RWPE1 (cell line): Measurements from ENCODE around the gene CALM1.

Source experiments
- CTCF ChIA-PET: fragments of 350-600 bp; sonication (Branson Sonifier 250); formaldehyde crosslinking; extraction: SDS; loops from one replicate; lab custom pipeline; 2021; lab: Yijun Ruan, JAX
- POLR2A ChIA-PET: fragments of 400-600 bp; formaldehyde crosslinking; extraction: SDS; loops from one replicate; lab custom pipeline; 2020; ENCODE audit warnings: antibody characterized with exemption; ENCODE audit not compliant: low non-redundant PET; lab: Yijun Ruan, JAX
- DNase-seq: peaks from one replicate; pipeline ENCODE4 v3.0.0; 2012; ENCODE audit warnings: low spot score
- H3K27ac ChIP-seq: fragments of 450-650 bp; 2 replicates; pipeline ENCODE4 v1.5.1; 2017
- TF ChIP-seq, protein P1 (sequence below): fragments of 450-650 bp; conservative IDR thresholded peaks from 2 replicates; pipeline ENCODE4 v1.5.1; 2017; ENCODE audit warnings: low read depth, mild to moderate bottlenecking

The CALM1 gene

GRCh38 chr14:90426663-90427062, 29.8 kb downstream of the CALM1 start:
- H3K27ac ChIP-seq = no peak overlapping the region
- no peak for DNase-seq
- TF ChIP-seq, protein P1, sequence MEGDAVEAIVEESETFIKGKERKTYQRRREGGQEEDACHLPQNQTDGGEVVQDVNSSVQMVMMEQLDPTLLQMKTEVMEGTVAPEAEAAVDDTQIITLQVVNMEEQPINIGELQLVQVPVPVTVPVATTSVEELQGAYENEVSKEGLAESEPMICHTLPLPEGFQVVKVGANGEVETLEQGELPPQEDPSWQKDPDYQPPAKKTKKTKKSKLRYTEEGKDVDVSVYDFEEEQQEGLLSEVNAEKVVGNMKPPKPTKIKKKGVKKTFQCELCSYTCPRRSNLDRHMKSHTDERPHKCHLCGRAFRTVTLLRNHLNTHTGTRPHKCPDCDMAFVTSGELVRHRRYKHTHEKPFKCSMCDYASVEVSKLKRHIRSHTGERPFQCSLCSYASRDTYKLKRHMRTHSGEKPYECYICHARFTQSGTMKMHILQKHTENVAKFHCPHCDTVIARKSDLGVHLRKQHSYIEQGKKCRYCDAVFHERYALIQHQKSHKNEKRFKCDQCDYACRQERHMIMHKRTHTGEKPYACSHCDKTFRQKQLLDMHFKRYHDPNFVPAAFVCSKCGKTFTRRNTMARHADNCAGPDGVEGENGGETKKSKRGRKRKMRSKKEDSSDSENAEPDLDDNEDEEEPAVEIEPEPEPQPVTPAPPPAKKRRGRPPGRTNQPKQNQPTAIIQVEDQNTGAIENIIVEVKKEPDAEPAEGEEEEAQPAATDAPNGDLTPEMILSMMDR = no peak
- ChIA-PET POLR2A (no interaction called here), CTCF (no interaction called here)

DNA sequence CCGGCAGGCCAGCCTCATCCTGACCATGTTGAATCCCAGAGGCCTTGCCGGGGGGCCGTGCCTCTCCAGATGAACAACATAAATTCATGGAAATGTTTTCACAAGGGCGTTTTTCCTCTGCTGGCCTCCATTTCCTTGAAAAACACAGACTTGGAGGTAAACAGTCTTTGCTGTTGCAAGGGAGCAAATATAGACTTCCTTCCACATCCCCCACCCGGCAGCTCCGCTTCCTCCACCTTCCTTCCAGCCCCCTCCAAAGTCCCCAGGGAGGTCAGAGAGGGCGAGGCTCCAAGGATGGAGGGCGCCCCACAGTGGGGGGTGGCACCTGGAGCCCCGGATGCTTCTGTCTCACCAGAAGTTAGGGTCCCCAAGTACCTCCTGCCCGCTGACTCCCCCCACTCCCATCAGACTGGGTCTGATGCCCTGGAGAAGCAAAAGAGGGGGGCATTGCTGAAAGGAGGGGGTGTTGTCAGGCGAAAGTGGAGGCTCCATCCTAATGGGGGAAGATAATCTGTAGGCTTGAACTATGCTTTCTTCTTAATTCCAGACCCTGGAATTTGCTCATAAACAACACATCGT, 31.1 kb downstream of the CALM1 start:
- no peak for DNase-seq
- TF ChIP-seq, protein P1 = no peak
- no peak overlapping the region for H3K27ac ChIP-seq
- ChIA-PET POLR2A (no interaction called here), CTCF (interaction anchor here (0.6 kb wide), 1 partner anchor 750 kb away, joined by 3 read pairs; no protein-coding TSS in a partner anchor)

DNA sequence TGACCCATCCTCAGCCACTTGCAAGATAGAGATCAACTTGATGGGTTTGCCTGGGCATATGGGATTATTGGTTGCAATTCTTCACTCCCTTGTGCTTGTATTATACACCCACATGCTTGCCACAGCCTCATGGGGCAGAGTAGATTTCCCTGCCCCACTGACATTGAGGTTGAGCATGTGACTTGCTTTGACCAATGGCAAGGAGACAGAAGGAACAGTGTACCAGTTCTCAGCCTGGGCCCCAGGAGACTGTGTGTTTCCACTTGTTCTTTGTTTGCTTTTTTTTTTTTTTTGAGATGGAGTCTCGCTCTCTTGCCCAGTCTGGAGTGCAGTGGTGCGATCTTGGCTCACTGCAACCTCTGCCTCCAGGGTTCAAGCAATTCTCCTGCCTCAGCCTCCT, 31.8 kb downstream of the CALM1 start:
- TF ChIP-seq, protein P1 = no peak
- ChIA-PET CTCF (interaction anchor here (0.6 kb wide), 1 partner anchor 749 kb away, joined by 3 read pairs; no protein-coding TSS in a partner anchor), POLR2A (no interaction called here)
- H3K27ac ChIP-seq = no peak overlapping the region
- DNase-seq = no peak

GRCh38 chr14:90429236-90429635, 32.4 kb downstream of the CALM1 start:
- ChIA-PET CTCF (no interaction called here), POLR2A (no interaction called here)
- no peak for DNase-seq
- H3K27ac ChIP-seq = no peak overlapping the region
- TF ChIP-seq, protein P1 = no peak

GRCh38 chr14:90429754-90430153, 32.9 kb downstream of the CALM1 start:
- CTCF ChIA-PET = no interaction called here
- POLR2A ChIA-PET = interaction anchor here (0.6 kb wide), 1 partner anchor 14 kb away, joined by 4 read pairs; no protein-coding TSS in a partner anchor
- no peak overlapping the region for H3K27ac ChIP-seq

GRCh38 chr14:90434370-90435020, 37.7 kb downstream of the CALM1 start:
- DNase-seq = no peak
- CTCF ChIA-PET = no interaction called here
- TF ChIP-seq, protein P1 = no peak
- POLR2A ChIA-PET = no interaction called here
- no peak overlapping the region for H3K27ac ChIP-seq

More at GRCh38 chr14:90429754-90430153, 32.9 kb downstream of the CALM1 start:
- TF ChIP-seq, protein P1 = no peak
- no peak for DNase-seq
